ENCODE results near the gene THAP8. TPM values are rescaled to one million over a fixed set of nuclear protein-coding genes. Genes with fewer than 3 reads are reported as not detected.
A peak's percentile ranks its signal among the peaks of the same experiment; 100 is the strongest.

Gene THAP8
- total RNA-seq, 1 donor = 4.1 TPM

GRCh38 chr19:36030264-36031148, 23.6 kb downstream of the THAP8 start:
- DNase-seq (ENCODE audit: low read depth) = peak; percentile 37
- no peak overlapping the region for H3K4me3 ChIP-seq (ENCODE audit: low read depth, low read length)
- TF ChIP-seq, protein P1, sequence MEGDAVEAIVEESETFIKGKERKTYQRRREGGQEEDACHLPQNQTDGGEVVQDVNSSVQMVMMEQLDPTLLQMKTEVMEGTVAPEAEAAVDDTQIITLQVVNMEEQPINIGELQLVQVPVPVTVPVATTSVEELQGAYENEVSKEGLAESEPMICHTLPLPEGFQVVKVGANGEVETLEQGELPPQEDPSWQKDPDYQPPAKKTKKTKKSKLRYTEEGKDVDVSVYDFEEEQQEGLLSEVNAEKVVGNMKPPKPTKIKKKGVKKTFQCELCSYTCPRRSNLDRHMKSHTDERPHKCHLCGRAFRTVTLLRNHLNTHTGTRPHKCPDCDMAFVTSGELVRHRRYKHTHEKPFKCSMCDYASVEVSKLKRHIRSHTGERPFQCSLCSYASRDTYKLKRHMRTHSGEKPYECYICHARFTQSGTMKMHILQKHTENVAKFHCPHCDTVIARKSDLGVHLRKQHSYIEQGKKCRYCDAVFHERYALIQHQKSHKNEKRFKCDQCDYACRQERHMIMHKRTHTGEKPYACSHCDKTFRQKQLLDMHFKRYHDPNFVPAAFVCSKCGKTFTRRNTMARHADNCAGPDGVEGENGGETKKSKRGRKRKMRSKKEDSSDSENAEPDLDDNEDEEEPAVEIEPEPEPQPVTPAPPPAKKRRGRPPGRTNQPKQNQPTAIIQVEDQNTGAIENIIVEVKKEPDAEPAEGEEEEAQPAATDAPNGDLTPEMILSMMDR (IDR thresholded peaks at IDR 0.05; ENCODE audit: insufficient read depth, low read length) = no peak

DNA sequence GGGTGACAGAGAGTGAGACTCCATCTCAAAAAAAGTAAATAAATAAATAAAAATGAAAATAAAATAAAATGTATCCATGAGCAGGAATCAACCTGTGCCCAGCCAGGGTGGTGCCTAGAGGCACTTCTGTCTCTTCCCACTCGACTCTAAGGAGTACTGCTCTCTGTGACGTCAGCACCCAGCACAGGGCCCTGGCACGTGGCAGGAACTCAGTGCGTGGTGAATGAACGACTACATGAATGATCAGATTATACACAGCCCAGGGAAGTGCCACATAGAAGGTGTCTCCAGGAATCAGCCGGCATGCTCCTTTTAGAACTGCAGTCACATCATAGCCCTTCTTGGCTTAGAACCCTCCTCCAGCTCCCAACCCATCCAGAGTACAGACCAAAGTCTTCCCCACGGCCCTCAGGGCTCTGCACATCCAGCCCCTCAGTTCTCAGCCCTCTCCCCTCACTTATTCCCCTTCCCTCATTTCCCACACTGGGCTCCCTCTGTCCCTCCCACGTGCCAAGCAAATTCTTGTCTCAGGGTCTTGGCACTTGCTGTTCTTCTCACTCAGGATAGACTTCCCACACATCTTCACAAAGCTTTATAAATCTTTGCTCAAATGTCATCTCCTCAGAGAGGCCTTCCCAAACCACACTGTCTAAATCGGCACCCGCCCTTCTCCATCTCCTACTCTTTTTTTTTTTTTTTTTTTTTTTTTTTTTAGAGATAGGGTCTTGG, 25.6 kb downstream of the THAP8 start:
- no peak overlapping the region for H3K4me3 ChIP-seq (ENCODE audit: low read depth, low read length)
- TF ChIP-seq, protein P1 (IDR thresholded peaks at IDR 0.05; ENCODE audit: insufficient read depth, low read length) = no peak
- DNase-seq (ENCODE audit: low read depth) = no peak

DNA sequence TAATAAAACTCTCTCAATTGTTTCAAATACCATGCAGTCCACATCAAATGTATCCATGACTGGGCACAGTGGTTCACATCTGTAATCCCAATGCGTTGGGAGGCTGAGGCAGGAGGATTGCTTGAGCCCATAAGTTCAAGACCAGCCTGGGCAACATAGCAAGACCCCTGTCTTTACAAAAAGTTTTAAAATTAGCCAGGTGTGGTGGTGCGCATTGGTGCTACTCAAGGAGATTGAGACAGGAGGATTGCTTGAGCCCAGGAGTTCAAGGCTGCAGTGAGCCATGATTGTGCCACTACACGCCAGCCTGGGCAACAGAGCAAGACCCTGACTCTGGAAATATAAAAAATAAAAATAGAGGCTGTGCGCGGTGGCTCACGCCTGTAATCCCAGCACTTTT, 26.4 kb downstream of the THAP8 start:
- TF ChIP-seq, protein P1 (IDR thresholded peaks at IDR 0.05; ENCODE audit: insufficient read depth, low read length) = no peak
- no peak overlapping the region for H3K4me3 ChIP-seq (ENCODE audit: low read depth, low read length)
- DNase-seq (ENCODE audit: low read depth) = no peak

- H3K4me3 ChIP-seq (ENCODE audit: low read depth, low read length) = no peak overlapping the region
- TF ChIP-seq, protein P1 (IDR thresholded peaks at IDR 0.05; ENCODE audit: insufficient read depth, low read length) = no peak
- DNase-seq (ENCODE audit: low read depth) = no peak
These were observed 27.8 kb downstream of the THAP8 start for GRCh38 chr19:36026091-36026876.

- TF ChIP-seq, protein P1 (IDR thresholded peaks at IDR 0.05; ENCODE audit: insufficient read depth, low read length) = no peak
- no peak overlapping the region for H3K4me3 ChIP-seq (ENCODE audit: low read depth, low read length)
- no peak for DNase-seq (ENCODE audit: low read depth)
These were observed 28.5 kb downstream of the THAP8 start for GRCh38 chr19:36025541-36025940.

DNA sequence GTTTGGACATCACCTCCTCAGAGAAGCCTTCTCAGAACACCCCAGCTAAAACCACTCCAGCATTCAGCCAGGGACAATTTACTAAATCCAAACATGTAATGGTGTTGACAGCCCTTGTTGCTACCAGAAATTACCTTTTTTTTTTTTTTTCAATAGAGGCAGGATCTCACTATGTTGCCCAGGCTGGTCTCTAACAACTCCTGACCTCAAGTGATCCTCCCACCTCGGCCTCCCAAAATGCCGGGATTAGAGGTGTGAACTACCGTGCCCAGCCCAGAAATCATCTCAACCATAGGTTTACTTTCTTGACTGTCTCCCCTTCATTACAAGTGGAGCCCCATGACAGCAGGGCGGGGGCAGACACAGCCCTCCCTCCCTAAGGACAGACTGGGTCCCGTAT, 30.7 kb downstream of the THAP8 start:
- no peak for DNase-seq (ENCODE audit: low read depth)
- TF ChIP-seq, protein P1 (IDR thresholded peaks at IDR 0.05; ENCODE audit: insufficient read depth, low read length) = no peak
- no peak overlapping the region for H3K4me3 ChIP-seq (ENCODE audit: low read depth, low read length)

All from fibroblast of the aortic adventitia (primary cell).